Caco-2 (cell line): Measurements from ENCODE around the gene FEZ2. TPM values are rescaled to one million over a fixed set of nuclear protein-coding genes. Genes with fewer than 3 reads are reported as not detected.

Experiments
- BruUV-seq: library from RNA; stranded (reverse); fragments of 400-500 nt; replicated peaks from 2 replicates; lab custom pipeline; 2021; lab: Mats Ljungman, UMichigan
- CTCF ChIA-PET: fragments of 300-600 bp; sonication (Branson Sonifier 250); formaldehyde crosslinking; loops from one replicate; lab custom pipeline; 2022; ENCODE audit warnings: antibody characterized with exemption; lab: Charles Lee
- POLR2A ChIA-PET: fragments of 300-600 bp; sonication (Branson Sonifier 250); formaldehyde crosslinking; loops from one replicate; lab custom pipeline; 2022; ENCODE audit warnings: antibody characterized with exemption; lab: Charles Lee
- DNase-seq, 2 experiments: peaks; one replicate each; pipeline versions ENCODE4 v3.0.0 to v3.0.0-alpha.2; 2020 to 2022
- H3K27me3 ChIP-seq: replicated peaks from 2 replicates; pipeline ENCODE4 v1.6.0; 2011; ENCODE audit warnings: low read length; ENCODE audit not compliant: control insufficient read depth, insufficient read depth
- H3K36me3 ChIP-seq: 2 replicates; pipeline ENCODE4 v1.5.1; 2011; ENCODE audit warnings: low read length; ENCODE audit not compliant: control insufficient read depth, insufficient read depth
- H3K4me1 ChIP-seq: fragments of 250-450 bp; sonication (Bioruptor Pico); 2 replicates; pipeline ENCODE4 v1.5.1; 2020; ENCODE audit warnings: mild to moderate bottlenecking
- H3K4me3 ChIP-seq: 2 replicates; pipeline ENCODE4 v1.5.1; 2011; ENCODE audit warnings: low read depth, mild to moderate bottlenecking, control low read depth, low read length
- H3K9me3 ChIP-seq: fragments of 250-450 bp; sonication (Bioruptor Pico); 2 replicates; pipeline ENCODE4 v1.5.1; 2020; ENCODE audit warnings: mild to moderate bottlenecking, moderate library complexity
- H3K27ac Mint-ChIP-seq: one replicate; pipeline ENCODE4 v1.8.0; 2022; ENCODE audit warnings: mixed read lengths; ENCODE audit not compliant: unreplicated experiment
- H3K27me3 Mint-ChIP-seq: one replicate; pipeline ENCODE4 v1.8.0; 2022; ENCODE audit warnings: mixed read lengths; ENCODE audit not compliant: insufficient read depth, unreplicated experiment
- H3K36me3 Mint-ChIP-seq: one replicate; pipeline ENCODE4 v1.8.0; 2022; ENCODE audit warnings: mild to moderate bottlenecking, mixed read lengths; ENCODE audit not compliant: insufficient read depth, unreplicated experiment
- H3K4me1 Mint-ChIP-seq: one replicate; pipeline ENCODE4 v1.8.0; 2022; ENCODE audit warnings: low read depth, mixed read lengths; ENCODE audit not compliant: unreplicated experiment
- H3K4me3 Mint-ChIP-seq: one replicate; pipeline ENCODE4 v1.8.0; 2022; ENCODE audit warnings: mild to moderate bottlenecking, moderate library complexity, mixed read lengths; ENCODE audit not compliant: unreplicated experiment
- H3K9me3 Mint-ChIP-seq: one replicate; pipeline ENCODE4 v1.8.0; 2022; ENCODE audit warnings: mixed read lengths; ENCODE audit not compliant: unreplicated experiment
- CTCF ChIP-seq, 2 experiments: fragments of 200-600 bp in 1 of 2; IDR thresholded peaks; 1 replicate in 1 of 2; 2 replicates in 1 of 2; pipeline versions ENCODE4 v1.5.1 to v1.8.0; 2011 to 2022; ENCODE audit warnings: antibody characterized with exemption in 1 of 2, control low read depth in 1 of 2, inconsistent platforms in 1 of 2, low read depth in 1 of 2, low read length in 1 of 2, mild to moderate bottlenecking in 1 of 2, moderate library complexity in 1 of 2; ENCODE audit not compliant: insufficient read depth in 1 of 2, severe bottlenecking in 1 of 2, unreplicated experiment in 1 of 2
- intact Hi-C: fragments of 100-400 bp; cut with micrococcal nuclease; formaldehyde crosslinking; loops from one replicate; pipeline ENCODE4 v1.10.0; 2022; ENCODE audit not compliant: unreplicated experiment
- total RNA-seq: library from RNA; stranded (reverse); gene quantifications from 2 replicates; pipeline ENCODE4 v1.2.3, GENCODE V29; 2022

The FEZ2 gene
- total RNA-seq, 1 experiment from 2014 or later = 55.8 TPM

- ChIA-PET POLR2A (no interaction called here), CTCF (no interaction called here)
- Mint-ChIP-seq H3K4me3 (no peak overlapping the region), H3K27me3 (no peaks in the 10 kb centered on the region), H3K27ac (no peak overlapping the region), H3K9me3 (no peaks in the 10 kb centered on the region), H3K36me3 (no peaks in the 10 kb centered on the region), H3K4me1 (peaks cover 24% of the 10 kb centered on the region)
- DNase-seq = peak in 1 of 2 experiments; percentile 13
- H3K27me3 ChIP-seq = no peaks in the 10 kb centered on the region
- no peak overlapping the region for H3K4me3 ChIP-seq
- TF ChIP-seq CTCF (IDR thresholded peaks at IDR 0.05; ENCODE audit: insufficient read depth in 1 of 2, low read depth in 1 of 2, low read length in 1 of 2, severe bottlenecking in 1 of 2, unreplicated experiment in 1 of 2) = no peak
- H3K9me3 ChIP-seq = no peaks in the 10 kb centered on the region
- BruUV-seq = no TSS peak
- no peaks in the 10 kb centered on the region for H3K36me3 ChIP-seq
- H3K4me1 ChIP-seq = peaks cover 19% of the 10 kb centered on the region
- intact Hi-C loops = loop anchor here (2.0 kb wide), 1 partner anchor 42 kb away; no protein-coding TSS in a partner anchor
Measured at GRCh38 chr2:36616947-36617346, 19.0 kb upstream of the FEZ2 start.

GRCh38 chr2:36615222-36615621 is 17.3 kb upstream of the FEZ2 start:
- Histone ChIP-seq H3K4me1 (peaks cover 22% of the 10 kb centered on the region), H3K9me3 (no peaks in the 10 kb centered on the region), H3K4me3 (no peak overlapping the region), H3K36me3 (no peaks in the 10 kb centered on the region), H3K27me3 (no peaks in the 10 kb centered on the region)
- Mint-ChIP-seq H3K4me3 (no peak overlapping the region), H3K9me3 (no peaks in the 10 kb centered on the region), H3K27ac (peak overlapping the region; percentile 65), H3K27me3 (no peaks in the 10 kb centered on the region), H3K4me1 (peaks cover 24% of the 10 kb centered on the region), H3K36me3 (no peaks in the 10 kb centered on the region)
- TF ChIP-seq CTCF (IDR thresholded peaks at IDR 0.05; ENCODE audit: insufficient read depth in 1 of 2, low read depth in 1 of 2, low read length in 1 of 2, severe bottlenecking in 1 of 2, unreplicated experiment in 1 of 2) = no peak
- intact Hi-C loops = no loop called here
- BruUV-seq = no TSS peak
- POLR2A ChIA-PET = no interaction called here
- CTCF ChIA-PET = no interaction called here
- DNase-seq = no peak

GRCh38 chr2:36613801-36614200 is 15.8 kb upstream of the FEZ2 start:
- H3K4me1 Mint-ChIP-seq = peaks cover 24% of the 10 kb centered on the region
- no peaks in the 10 kb centered on the region for H3K27me3 ChIP-seq
- DNase-seq = no peak
- ChIA-PET CTCF (no interaction called here), POLR2A (no interaction called here)
- H3K27ac Mint-ChIP-seq = no peak overlapping the region
- H3K36me3 Mint-ChIP-seq = no peaks in the 10 kb centered on the region
- H3K4me1 ChIP-seq = peaks cover 22% of the 10 kb centered on the region
- H3K4me3 Mint-ChIP-seq = no peak overlapping the region
- no peak overlapping the region for H3K4me3 ChIP-seq
- TF ChIP-seq CTCF (IDR thresholded peaks at IDR 0.05; ENCODE audit: insufficient read depth in 1 of 2, low read depth in 1 of 2, low read length in 1 of 2, severe bottlenecking in 1 of 2, unreplicated experiment in 1 of 2) = no peak
- H3K27me3 Mint-ChIP-seq = no peaks in the 10 kb centered on the region
- H3K9me3 Mint-ChIP-seq = no peaks in the 10 kb centered on the region
- no peaks in the 10 kb centered on the region for H3K36me3 ChIP-seq
- no TSS peak for BruUV-seq
- no peaks in the 10 kb centered on the region for H3K9me3 ChIP-seq
- intact Hi-C loops = no loop called here
